B cell (primary cell): ENCODE measurements around the gene LZTR1. TPM values are rescaled to one million over a fixed set of nuclear protein-coding genes. Genes with fewer than 3 reads are reported as not detected.

ENCODE experiments used
- ATAC-seq: fragments of 200-7000 bp; cut with Tn5 transposase; one replicate; pipeline ENCODE4 v1.10.0; 2021; ENCODE audit warnings: low read depth, mild to moderate bottlenecking, moderate number of reproducible peaks, moderate library complexity
- CTCF ChIA-PET: fragments of 350-600 bp; sonication (Branson Sonifier 250); formaldehyde crosslinking; loops from one replicate; lab custom pipeline; 2021; ENCODE audit warnings: antibody characterized with exemption, inconsistent platforms; lab: Charles Lee
- POLR2A ChIA-PET: fragments of 350-600 bp; sonication (Branson Sonifier 250); formaldehyde crosslinking; loops from one replicate; lab custom pipeline; 2021; ENCODE audit warnings: antibody characterized with exemption; lab: Charles Lee
- DNase-seq: peaks from one replicate; pipeline ENCODE4 v3.0.0; 2013
- H2AFZ ChIP-seq: 2 replicates; pipeline ENCODE4 v1.6.1; 2012; ENCODE audit warnings: mild to moderate bottlenecking, low read depth, low read length; ENCODE audit not compliant: insufficient read depth, poor library complexity, severe bottlenecking
- H3K27ac ChIP-seq, 2 donors: 1 replicate in 1 of 2; 2 replicates in 1 of 2; pipeline ENCODE4 v1.5.1; 2012 to 2013; ENCODE audit warnings: low read length in 2 of 2, mild to moderate bottlenecking in 2 of 2, moderate library complexity in 1 of 2
- H3K27me3 ChIP-seq, 4 experiments: fragments of 200-600 bp in 1 of 4; sonication (generic) in 1 of 4; replicated peaks in 1 of 4; 1 replicate in 2 of 4; 2 replicates in 2 of 4; pipeline versions ENCODE4 v1.6.1 to v1.7.0; 2013 to 2016; ENCODE audit warnings: low read length in 3 of 4, mild to moderate bottlenecking in 2 of 4, mixed read lengths in 1 of 4, moderate library complexity in 1 of 4; ENCODE audit not compliant: insufficient read depth in 4 of 4, control insufficient read depth in 3 of 4; ENCODE audit errors: control extremely low read depth in 1 of 4
- H3K36me3 ChIP-seq, 2 experiments: replicated peaks in 1 of 2; 1 replicate in 1 of 2; 2 replicates in 1 of 2; pipeline versions ENCODE4 v1.6.1 to v1.7.1; 2013; ENCODE audit warnings: low read length in 1 of 2; ENCODE audit not compliant: insufficient read depth in 2 of 2, control insufficient read depth in 1 of 2; ENCODE audit errors: control extremely low read depth in 1 of 2, extremely low read depth in 1 of 2
- H3K4me1 ChIP-seq, 2 donors: fragments of 200-600 bp in 1 of 2; sonication (generic) in 1 of 2; 1 replicate in 1 of 2; 2 replicates in 1 of 2; pipeline versions ENCODE4 v1.5.1 to v1.6.1; 2013 to 2017; ENCODE audit warnings: low read length in 2 of 2; ENCODE audit not compliant: control insufficient read depth in 2 of 2, insufficient read depth in 2 of 2
- H3K4me2 ChIP-seq: replicated peaks from 2 replicates; pipeline ENCODE3; 2012; ENCODE audit warnings: mild to moderate bottlenecking, low read depth, low read length; ENCODE audit not compliant: poor library complexity, severe bottlenecking
- H3K4me3 ChIP-seq, 5 experiments: fragments of 200-600 bp in 1 of 5; sonication (generic) in 1 of 5; 1 replicate in 3 of 5; 2 replicates in 2 of 5; pipeline versions ENCODE4 v1.5.1 to v1.7.0; 2011 to 2016; ENCODE audit warnings: low read length in 4 of 5, mild to moderate bottlenecking in 4 of 5, low read depth in 2 of 5, control low read depth in 1 of 5, moderate library complexity in 1 of 5; ENCODE audit not compliant: insufficient read depth in 1 of 5; ENCODE audit errors: control extremely low read depth in 1 of 5, extremely low read depth in 1 of 5
- H3K79me2 ChIP-seq: fragments of 200-600 bp; sonication (generic); one replicate; pipeline ENCODE4 v1.6.0; 2016; ENCODE audit warnings: low read length; ENCODE audit not compliant: control insufficient read depth, insufficient read depth
- H3K9ac ChIP-seq: fragments of 200-600 bp; sonication (generic); 2 replicates; pipeline ENCODE4 v1.6.1; 2017; ENCODE audit warnings: mild to moderate bottlenecking, low read length, moderate library complexity
- H3K9me3 ChIP-seq, 3 donors: one replicate each; pipeline versions ENCODE4 v1.6.1 to v1.7.1; 2013; ENCODE audit warnings: low read length in 2 of 3; ENCODE audit not compliant: control insufficient read depth in 2 of 3, insufficient read depth in 1 of 3; ENCODE audit errors: control extremely low read depth in 1 of 3
- H4K20me1 ChIP-seq: 2 replicates; pipeline ENCODE4 v1.6.0; 2012; ENCODE audit warnings: mild to moderate bottlenecking, low read length; ENCODE audit not compliant: insufficient read depth, control insufficient read depth, poor library complexity, severe bottlenecking
- H3K27ac Mint-ChIP-seq: one replicate; pipeline ENCODE4 v1.8.0; 2021; ENCODE audit warnings: mixed read lengths
- H3K27me3 Mint-ChIP-seq: one replicate; pipeline ENCODE4 v1.8.0; 2021; ENCODE audit warnings: mixed read lengths
- H3K4me1 Mint-ChIP-seq: one replicate; pipeline ENCODE4 v1.8.0; 2021; ENCODE audit warnings: mixed read lengths
- H3K4me3 Mint-ChIP-seq: one replicate; pipeline ENCODE4 v1.8.0; 2021; ENCODE audit warnings: mixed read lengths
- H3K9me3 Mint-ChIP-seq: one replicate; pipeline ENCODE4 v1.8.0; 2022; ENCODE audit warnings: mixed read lengths; ENCODE audit not compliant: insufficient read depth
- EZH2 ChIP-seq: IDR thresholded peaks from 2 replicates; pipeline ENCODE4 v1.6.1; 2012; ENCODE audit warnings: borderline replicate concordance, low read depth, mild to moderate bottlenecking, moderate library complexity, low read length; ENCODE audit not compliant: insufficient read depth, poor library complexity, severe bottlenecking
- WGBS: methylation state at CpG from one replicate; pipeline ENCODE4 v1.1.5; 2013; ENCODE audit warnings: missing lambda C conversion rate; ENCODE audit not compliant: insufficient coverage; 5-methylcytosine and 5-hydroxymethylcytosine counted together
- intact Hi-C: fragments of 100-400 bp; cut with micrococcal nuclease; formaldehyde crosslinking; loops from one replicate; pipeline ENCODE4 v1.10.0; 2022
- polyA plus RNA-seq: library from polyadenylated mRNA; depleted of rRNA; stranded (reverse); fragments of >200 nt; gene quantifications from 2 replicates; pipeline ENCODE4 v1.2.3, GENCODE V29; 2012
- total RNA-seq, 2 donors: library from RNA; stranded (reverse); fragments of 120-200 nt in 1 of 2; gene quantifications; 1 replicate in 1 of 2; 2 replicates in 1 of 2; pipeline versions ENCODE4 v1.2.3 to v1.2.4, GENCODE V29; 2013 to 2022
- TF ChIP-seq, protein P1 (sequence below): fragments of 200-600 bp; IDR thresholded peaks from one replicate; pipeline ENCODE4 v1.8.0; 2022; ENCODE audit warnings: antibody characterized with exemption, mild to moderate bottlenecking

Gene LZTR1
- total and polyA plus RNA-seq, 2 donors (not counting 1 experiment from before 2014, with no cell fraction given): 75.7 to 94.8 TPM

DNA sequence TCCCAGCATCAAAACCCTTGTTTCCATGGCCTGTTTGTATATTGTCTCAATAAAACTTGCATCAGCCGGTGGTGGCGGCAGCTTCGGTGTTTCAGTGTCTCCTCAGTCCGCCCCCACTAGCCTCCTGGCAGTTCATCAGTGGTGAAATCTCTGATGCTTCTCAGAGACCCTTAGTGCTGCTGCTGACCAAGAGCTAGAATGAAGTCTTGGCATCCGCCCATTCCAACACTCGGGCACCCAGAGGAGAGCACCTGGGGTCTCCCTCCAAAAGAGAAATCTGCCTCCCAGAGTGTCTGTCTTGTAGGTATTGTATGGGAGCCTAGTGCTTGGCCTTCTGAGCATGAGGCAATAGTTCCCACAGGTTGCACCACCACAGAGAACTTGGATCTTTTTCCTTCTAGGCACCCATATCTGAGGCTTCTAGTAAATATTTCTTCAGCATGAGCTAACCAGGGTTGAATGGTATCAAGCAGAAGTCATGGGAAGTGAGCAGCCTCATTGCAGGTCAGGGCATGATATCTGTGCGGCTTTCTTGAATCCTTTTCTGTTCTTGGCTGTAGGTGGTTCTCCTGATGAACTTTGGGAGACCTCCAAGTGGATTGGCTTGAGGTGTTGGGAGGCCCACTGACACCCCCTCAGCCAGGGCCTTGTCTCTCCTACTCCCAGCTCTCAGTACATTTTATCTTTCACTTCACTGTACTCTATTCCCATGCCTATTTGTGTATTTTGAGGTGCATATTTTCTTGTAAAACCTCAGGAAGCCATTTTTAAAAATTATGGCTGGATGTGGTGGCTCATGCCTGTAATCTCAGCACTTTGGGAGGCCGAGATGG lies 28.2 kb upstream of the LZTR1 start:
- Histone ChIP-seq H3K4me2 (no peak overlapping the region), H2AFZ (no peak overlapping the region), H3K4me3 (no peak overlapping the region), H3K79me2 (peaks cover 19% of the 10 kb centered on the region), H3K9ac (no peak overlapping the region), H4K20me1 (peaks cover 40% of the 10 kb centered on the region), H3K27me3 (peaks cover 0 to 20% (median 5%) of the 10 kb centered on the region in 4 experiments), H3K27ac (no peak overlapping the region), H3K4me1 (peaks cover 16 to 18% of the 10 kb centered on the region in 2 donors), H3K9me3 (no peaks in the 10 kb centered on the region), H3K36me3 (peaks cover 4 to 44% of the 10 kb centered on the region in 2 experiments)
- H3K27me3 Mint-ChIP-seq: peaks cover 5% of the 10 kb centered on the region
- no peak overlapping the region for H3K27ac Mint-ChIP-seq
- ATAC-seq (no peak), DNase-seq (no peak)
- H3K9me3 Mint-ChIP-seq: no peaks in the 10 kb centered on the region
- intact Hi-C loops: no loop called here
- POLR2A ChIA-PET: no interaction called here
- TF ChIP-seq, protein P1, sequence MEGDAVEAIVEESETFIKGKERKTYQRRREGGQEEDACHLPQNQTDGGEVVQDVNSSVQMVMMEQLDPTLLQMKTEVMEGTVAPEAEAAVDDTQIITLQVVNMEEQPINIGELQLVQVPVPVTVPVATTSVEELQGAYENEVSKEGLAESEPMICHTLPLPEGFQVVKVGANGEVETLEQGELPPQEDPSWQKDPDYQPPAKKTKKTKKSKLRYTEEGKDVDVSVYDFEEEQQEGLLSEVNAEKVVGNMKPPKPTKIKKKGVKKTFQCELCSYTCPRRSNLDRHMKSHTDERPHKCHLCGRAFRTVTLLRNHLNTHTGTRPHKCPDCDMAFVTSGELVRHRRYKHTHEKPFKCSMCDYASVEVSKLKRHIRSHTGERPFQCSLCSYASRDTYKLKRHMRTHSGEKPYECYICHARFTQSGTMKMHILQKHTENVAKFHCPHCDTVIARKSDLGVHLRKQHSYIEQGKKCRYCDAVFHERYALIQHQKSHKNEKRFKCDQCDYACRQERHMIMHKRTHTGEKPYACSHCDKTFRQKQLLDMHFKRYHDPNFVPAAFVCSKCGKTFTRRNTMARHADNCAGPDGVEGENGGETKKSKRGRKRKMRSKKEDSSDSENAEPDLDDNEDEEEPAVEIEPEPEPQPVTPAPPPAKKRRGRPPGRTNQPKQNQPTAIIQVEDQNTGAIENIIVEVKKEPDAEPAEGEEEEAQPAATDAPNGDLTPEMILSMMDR: no peak
- no peak for TF ChIP-seq EZH2
- H3K4me3 Mint-ChIP-seq: no peak overlapping the region
- CTCF ChIA-PET: interaction anchor here (0.6 to 1.1 kb wide), 2 partner anchors 68 to 711 kb away, joined by 3 read pairs; no protein-coding TSS in a partner anchor
- WGBS: 94% methylated on average over 5 of the region's 8 CpGs
- H3K4me1 Mint-ChIP-seq: peaks cover 16% of the 10 kb centered on the region

DNA sequence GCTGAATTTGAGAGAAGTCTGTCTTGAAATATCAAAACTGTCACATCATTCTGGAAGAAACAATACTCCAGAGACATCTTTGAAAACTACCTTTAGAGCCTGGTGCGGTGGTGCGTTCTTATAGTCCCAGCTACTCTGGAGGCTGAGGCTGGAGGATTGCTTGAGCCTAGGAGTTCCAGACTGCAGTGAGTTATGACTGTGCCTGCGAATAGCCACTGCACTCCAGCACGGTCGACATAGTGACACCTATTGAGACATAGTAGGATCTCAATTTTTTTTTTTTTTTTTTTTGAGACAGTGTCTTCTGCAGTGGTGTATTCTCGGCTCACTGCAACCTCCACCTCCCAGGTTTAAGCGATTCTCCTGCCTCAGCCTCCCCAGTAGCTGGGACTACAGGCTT lies 26.5 kb upstream of the LZTR1 start:
- POLR2A ChIA-PET: no interaction called here
- WGBS: 87% methylated on average over 3 of the region's 7 CpGs
- peaks cover 2 to 33% of the 10 kb centered on the region in 2 experiments for H3K36me3 ChIP-seq
- H3K79me2 ChIP-seq: peaks cover 13% of the 10 kb centered on the region
- H3K4me1 ChIP-seq: peaks cover 16 to 18% of the 10 kb centered on the region in 2 donors
- peaks cover 0 to 26% (median 7%) of the 10 kb centered on the region in 4 experiments for H3K27me3 ChIP-seq
- CTCF ChIA-PET: interaction anchor here (0.7 kb wide), 1 partner anchor 35 kb away, joined by 3 read pairs; no protein-coding TSS in a partner anchor
- TF ChIP-seq, protein P1: no peak
- no peak for TF ChIP-seq EZH2
- ATAC-seq: no peak
- H3K27ac Mint-ChIP-seq: no peak overlapping the region
- H4K20me1 ChIP-seq: peaks cover 29% of the 10 kb centered on the region
- no peak overlapping the region for H3K4me2 ChIP-seq
- no peak overlapping the region for H3K27ac ChIP-seq
- DNase-seq: no peak
- no peaks in the 10 kb centered on the region for H3K9me3 Mint-ChIP-seq
- H3K4me3 Mint-ChIP-seq: no peak overlapping the region
- H3K9me3 ChIP-seq: no peaks in the 10 kb centered on the region
- H3K4me1 Mint-ChIP-seq: peaks cover 16% of the 10 kb centered on the region
- no peak overlapping the region for H3K9ac ChIP-seq
- H2AFZ ChIP-seq: no peak overlapping the region
- intact Hi-C loops: loop anchor here (5.0 kb wide), 1 partner anchor 38 kb away; the partner anchor contains the start of gene CRKL
- H3K27me3 Mint-ChIP-seq: peaks cover 10% of the 10 kb centered on the region
- H3K4me3 ChIP-seq: no peak overlapping the region
